Breast epithelium (tissue), 3 donors: ENCODE data around the gene PRPF4.

ENCODE experiments used
- POLR2A ChIP-seq: fragments of 450-650 bp; IDR thresholded peaks from one replicate; pipeline ENCODE4 v1.6.1; 2016; ENCODE audit warnings: antibody characterized with exemption, mild to moderate bottlenecking, moderate library complexity
- POLR2AphosphoS5 ChIP-seq, 3 donors: sonication (generic); formaldehyde crosslinking; IDR thresholded peaks; one replicate each; pipeline ENCODE4 v1.6.1; 2017; ENCODE audit warnings: antibody characterized with exemption in 3 of 3
- TF ChIP-seq, protein P1 (sequence below), 3 donors: fragments of 450-650 bp; IDR thresholded peaks; one replicate each; pipeline ENCODE4 v1.5.1; 2016 to 2017; ENCODE audit warnings: antibody characterized with exemption in 3 of 3, mild to moderate bottlenecking in 3 of 3, moderate library complexity in 3 of 3

GRCh38 chr9:113306566-113306965, 31.1 kb downstream of the PRPF4 start:
- TF ChIP-seq POLR2AphosphoS5 (IDR thresholded peaks at IDR 0.05): no peak
- TF ChIP-seq, protein P1, sequence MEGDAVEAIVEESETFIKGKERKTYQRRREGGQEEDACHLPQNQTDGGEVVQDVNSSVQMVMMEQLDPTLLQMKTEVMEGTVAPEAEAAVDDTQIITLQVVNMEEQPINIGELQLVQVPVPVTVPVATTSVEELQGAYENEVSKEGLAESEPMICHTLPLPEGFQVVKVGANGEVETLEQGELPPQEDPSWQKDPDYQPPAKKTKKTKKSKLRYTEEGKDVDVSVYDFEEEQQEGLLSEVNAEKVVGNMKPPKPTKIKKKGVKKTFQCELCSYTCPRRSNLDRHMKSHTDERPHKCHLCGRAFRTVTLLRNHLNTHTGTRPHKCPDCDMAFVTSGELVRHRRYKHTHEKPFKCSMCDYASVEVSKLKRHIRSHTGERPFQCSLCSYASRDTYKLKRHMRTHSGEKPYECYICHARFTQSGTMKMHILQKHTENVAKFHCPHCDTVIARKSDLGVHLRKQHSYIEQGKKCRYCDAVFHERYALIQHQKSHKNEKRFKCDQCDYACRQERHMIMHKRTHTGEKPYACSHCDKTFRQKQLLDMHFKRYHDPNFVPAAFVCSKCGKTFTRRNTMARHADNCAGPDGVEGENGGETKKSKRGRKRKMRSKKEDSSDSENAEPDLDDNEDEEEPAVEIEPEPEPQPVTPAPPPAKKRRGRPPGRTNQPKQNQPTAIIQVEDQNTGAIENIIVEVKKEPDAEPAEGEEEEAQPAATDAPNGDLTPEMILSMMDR (IDR thresholded peaks at IDR 0.05): no peak
- no peak for TF ChIP-seq POLR2A
